HCT116 (cell line): Measurements from ENCODE around the gene MMD2. TPM values are rescaled to one million over a fixed set of nuclear protein-coding genes. Genes with fewer than 3 reads are reported as not detected.

ENCODE experiments used
- ATAC-seq: fragments of 200-7000 bp; cut with Tn5 transposase; 2 replicates; pipeline ENCODE4 v1.9.1; 2020; ENCODE audit warnings: mild to moderate bottlenecking, moderate library complexity
- BruUV-seq: library from RNA; stranded (reverse); fragments of 400-500 nt; replicated peaks from 2 replicates; lab custom pipeline; 2021; lab: Mats Ljungman, UMichigan
- CTCF ChIA-PET: fragments of 300-600 bp; sonication (Branson Sonifier 250); formaldehyde crosslinking; loops from one replicate; lab custom pipeline; 2021; ENCODE audit warnings: antibody characterized with exemption; lab: Charles Lee
- POLR2A ChIA-PET: fragments of 300-600, 350-600 bp; sonication (Branson Sonifier 250); formaldehyde crosslinking; loops from one replicate; lab custom pipeline; 2021; ENCODE audit warnings: antibody characterized with exemption; lab: Charles Lee
- RAD21 ChIA-PET, 2 experiments: fragments of 300-600 bp; sonication (Branson Sonifier 250); formaldehyde crosslinking; loops; one replicate each; lab custom pipeline; 2023; ENCODE audit warnings: low total read pairs in 2 of 2; ENCODE audit not compliant: uncharacterized antibody in 2 of 2, unreplicated experiment in 2 of 2, low non-redundant PET in 1 of 2; lab: Charles Lee
- DNase-seq: peaks from one replicate; pipeline ENCODE4 v3.0.0-alpha.2; 2010; ENCODE audit warnings: low read depth, low spot score
- H2AFZ ChIP-seq: fragments of 200-600 bp; shearing (Covaris generic), sonication (generic); 2 replicates; pipeline ENCODE4 v1.6.1; 2017; ENCODE audit warnings: low read depth, mixed run types, mixed read lengths, antibody characterized with exemption, low read length; ENCODE audit not compliant: poor library complexity, severe bottlenecking
- H3K27ac ChIP-seq: 2 replicates; pipeline ENCODE4 v1.5.1; 2012; ENCODE audit warnings: low read depth, low read length
- H3K27me3 ChIP-seq: fragments of 200-600 bp; sonication (generic); 2 replicates; pipeline ENCODE4 v1.6.1; 2016; ENCODE audit warnings: mixed run types, low read length, mixed read lengths; ENCODE audit not compliant: insufficient read depth
- H3K36me3 ChIP-seq, 2 experiments: fragments of 200-500 bp in 1 of 2; fragments of 200-600 bp in 1 of 2; sonication (Bioruptor generic) in 1 of 2; sonication (generic) in 1 of 2; 2 replicates each; pipeline versions ENCODE4 v1.5.1 to v1.6.1; 2014 to 2016; ENCODE audit warnings: low read length in 2 of 2, inconsistent platforms in 1 of 2, mixed read lengths in 1 of 2, mixed run types in 1 of 2; ENCODE audit not compliant: insufficient read depth in 2 of 2, control insufficient read depth in 1 of 2
- H3K4me1 ChIP-seq, 2 experiments: fragments of 200-600 bp in 1 of 2; sonication (generic) in 1 of 2; 2 replicates each; pipeline versions ENCODE4 v1.5.1 to v1.6.1; 2012 to 2017; ENCODE audit warnings: low read length in 2 of 2, inconsistent platforms in 1 of 2, mild to moderate bottlenecking in 1 of 2, mixed read lengths in 1 of 2, mixed run types in 1 of 2, moderate library complexity in 1 of 2; ENCODE audit not compliant: insufficient read depth in 2 of 2, control insufficient read depth in 1 of 2
- H3K4me2 ChIP-seq: fragments of 200-600 bp; sonication (generic); 2 replicates; pipeline ENCODE4 v1.6.1; 2017; ENCODE audit warnings: mixed run types, low read length, mixed read lengths
- H3K4me3 ChIP-seq, 2 experiments: fragments of 200-600 bp in 1 of 2; sonication (generic) in 1 of 2; replicated peaks in 1 of 2; 2 replicates each; pipeline ENCODE4 v1.5.1; 2011 to 2016; ENCODE audit warnings: low read length in 2 of 2, control low read depth in 1 of 2, low read depth in 1 of 2, mild to moderate bottlenecking in 1 of 2, mixed read lengths in 1 of 2, mixed run types in 1 of 2
- H3K79me2 ChIP-seq: fragments of 200-600 bp; sonication (generic); 2 replicates; pipeline ENCODE4 v1.6.1; 2017; ENCODE audit warnings: mild to moderate bottlenecking, mixed run types, low read length, moderate library complexity, mixed read lengths; ENCODE audit not compliant: insufficient read depth
- H3K9ac ChIP-seq: fragments of 200-600 bp; sonication (generic); 2 replicates; pipeline ENCODE4 v1.6.1; 2016; ENCODE audit warnings: low read length, mixed read lengths
- H3K9me2 ChIP-seq: fragments of 200-600 bp; sonication (generic), shearing (Covaris generic); 2 replicates; pipeline ENCODE4 v1.6.1; 2017; ENCODE audit warnings: mixed run types, mild to moderate bottlenecking, moderate library complexity; ENCODE audit not compliant: insufficient read depth
- H3K9me3 ChIP-seq, 2 experiments: fragments of 200-500 bp in 1 of 2; fragments of 200-600 bp in 1 of 2; sonication (Bioruptor generic) in 1 of 2; sonication (generic) in 1 of 2; 2 replicates each; pipeline ENCODE4 v1.6.1; 2014 to 2017; ENCODE audit warnings: low read length in 2 of 2, mixed read lengths in 2 of 2, inconsistent platforms in 1 of 2, low read depth in 1 of 2, mild to moderate bottlenecking in 1 of 2, mixed run types in 1 of 2, moderate library complexity in 1 of 2; ENCODE audit not compliant: control insufficient read depth in 1 of 2, insufficient read depth in 1 of 2
- H4K20me1 ChIP-seq: fragments of 200-600 bp; sonication (generic), shearing (Covaris generic); 2 replicates; pipeline ENCODE4 v1.6.1; 2017; ENCODE audit warnings: mixed run types, mild to moderate bottlenecking, moderate library complexity; ENCODE audit not compliant: insufficient read depth
- ATF3 ChIP-seq: IDR thresholded peaks from 2 replicates; pipeline ENCODE4 v1.6.1; 2012
- EZH2 ChIP-seq: fragments of 200-600 bp; sonication (generic); IDR thresholded peaks from 2 replicates; pipeline ENCODE4 v1.6.1; 2017; ENCODE audit warnings: antibody characterized with exemption, mixed run types
- EZH2phosphoT487 ChIP-seq: fragments of 200-600 bp; IDR thresholded peaks from 2 replicates; pipeline ENCODE4 v1.6.1; 2018; ENCODE audit warnings: antibody characterized with exemption, borderline replicate concordance
- FOSL1 ChIP-seq: IDR thresholded peaks from 2 replicates; pipeline ENCODE4 v1.6.1; 2012; ENCODE audit warnings: low read depth
- JUND ChIP-seq: IDR thresholded peaks from 2 replicates; pipeline ENCODE4 v1.6.1; 2012
- MAX ChIP-seq: IDR thresholded peaks from 2 replicates; pipeline ENCODE4 v1.6.1; 2012
- POLR2A ChIP-seq: IDR thresholded peaks from 2 replicates; pipeline ENCODE4 v1.7.0; 2011; ENCODE audit warnings: borderline replicate concordance; ENCODE audit not compliant: insufficient read depth, insufficient read length; ENCODE audit errors: extremely low read depth
- POLR2AphosphoS5 ChIP-seq: IDR thresholded peaks from 2 replicates; pipeline ENCODE4 v1.6.1; 2011; ENCODE audit warnings: mild to moderate bottlenecking, low read depth, low read length, moderate library complexity
- RAD21 ChIP-seq: IDR thresholded peaks from 2 replicates; pipeline ENCODE4 v1.6.1; 2012; ENCODE audit warnings: low read depth, mild to moderate bottlenecking
- SIN3A ChIP-seq: IDR thresholded peaks from 2 replicates; pipeline ENCODE4 v1.6.1; 2012; ENCODE audit warnings: low read depth
- SP1 ChIP-seq: IDR thresholded peaks from 2 replicates; pipeline ENCODE4 v1.6.1; 2012; ENCODE audit warnings: low read depth
- YY1 ChIP-seq: IDR thresholded peaks from 2 replicates; pipeline ENCODE4 v1.6.1; 2011; ENCODE audit warnings: low read length, low read depth, moderate library complexity, mild to moderate bottlenecking; ENCODE audit not compliant: insufficient replicate concordance; ENCODE audit errors: extremely low read depth
- ZNF274 ChIP-seq: fragments of 200-500 bp; sonication (Bioruptor generic); IDR thresholded peaks from 2 replicates; pipeline ENCODE4 v1.6.1; 2014; ENCODE audit warnings: mild to moderate bottlenecking, low read depth, low read length, inconsistent platforms
- intact Hi-C: fragments of 100-400 bp; cut with micrococcal nuclease; formaldehyde crosslinking; loops from 2 replicates; pipeline ENCODE4 v1.10.0; 2022
- total RNA-seq: library from RNA; stranded (reverse); gene quantifications from one replicate; pipeline ENCODE4 v1.2.1, GENCODE V29; 2021; ENCODE audit not compliant: unreplicated experiment

MMD2 gene
- total RNA-seq, 1 experiment from 2014 or later: not detected

- no peaks in the 10 kb centered on the region for H3K27me3 ChIP-seq
- intact Hi-C loops: no loop called here
- no peaks in the 10 kb centered on the region for H4K20me1 ChIP-seq
- no peaks in the 10 kb centered on the region for H3K79me2 ChIP-seq
- no peaks in the 10 kb centered on the region for H3K36me3 ChIP-seq
- DNase-seq: no peak
- ATAC-seq: no peak
- ChIA-PET RAD21 (no interaction called here), CTCF (no interaction called here), POLR2A (no interaction called here)
- no peak for TF ChIP-seq EZH2
- no peaks in the 10 kb centered on the region for H3K9me3 ChIP-seq
- no peak within 1 kb of the TSS for H3K9ac ChIP-seq
- H3K27ac ChIP-seq: no peak within 1 kb of the TSS
- BruUV-seq: no TSS peak
- H2AFZ ChIP-seq: no peak within 1 kb of the TSS
- no peak within 1 kb of the TSS for H3K4me2 ChIP-seq
- no peaks in the 10 kb centered on the region for H3K9me2 ChIP-seq
- H3K4me3 ChIP-seq: no peak within 1 kb of the TSS
- H3K4me1 ChIP-seq: no peaks in the 10 kb centered on the region
Observed at GRCh38 chr7:4861673-4862072, 97.3 kb downstream of the MMD2 start, which contains the start of gene PAPOLB. PAPOLB (minus strand) TSS chr7:4862030; CDS start chr7:4861810, 220 bp downstream.

- ChIA-PET CTCF (no interaction called here), RAD21 (no interaction called here), POLR2A (no interaction called here)
- Histone ChIP-seq H3K4me3 (no peak overlapping the region), H4K20me1 (no peaks in the 10 kb centered on the region), H3K36me3 (no peaks in the 10 kb centered on the region), H3K9ac (no peak overlapping the region), H3K79me2 (no peaks in the 10 kb centered on the region), H3K27ac (no peak overlapping the region), H3K4me1 (no peaks in the 10 kb centered on the region), H2AFZ (no peak overlapping the region), H3K9me3 (no peaks in the 10 kb centered on the region), H3K4me2 (no peak overlapping the region), H3K9me2 (no peaks in the 10 kb centered on the region), H3K27me3 (no peaks in the 10 kb centered on the region)
- BruUV-seq: no TSS peak
- DNase-seq (no peak), ATAC-seq (no peak)
- intact Hi-C loops: no loop called here
- no peak for TF ChIP-seq SIN3A
- no peak for TF ChIP-seq ATF3
- TF ChIP-seq SP1: no peak
- no peak for TF ChIP-seq YY1
- no peak for TF ChIP-seq POLR2A
- no peak for TF ChIP-seq FOSL1
- TF ChIP-seq POLR2AphosphoS5: no peak
- TF ChIP-seq RAD21: no peak
- TF ChIP-seq ZNF274: no peak
- no peak for TF ChIP-seq JUND
- no peak for TF ChIP-seq EZH2phosphoT487
- no peak for TF ChIP-seq MAX
- TF ChIP-seq, all 23 proteins: peak for 0
Observed at GRCh38 chr7:4861227-4861626, 97.8 kb downstream of the MMD2 start.
